Inflammatory macrophage treated with lipopolysaccharide for 4 hours (primary cell): ENCODE data around the gene EFCC1.

Source experiments
- DNase-seq: peaks from one replicate; pipeline ENCODE4 v3.0.0-alpha.2; 2020

The EFCC1 gene

DNA sequence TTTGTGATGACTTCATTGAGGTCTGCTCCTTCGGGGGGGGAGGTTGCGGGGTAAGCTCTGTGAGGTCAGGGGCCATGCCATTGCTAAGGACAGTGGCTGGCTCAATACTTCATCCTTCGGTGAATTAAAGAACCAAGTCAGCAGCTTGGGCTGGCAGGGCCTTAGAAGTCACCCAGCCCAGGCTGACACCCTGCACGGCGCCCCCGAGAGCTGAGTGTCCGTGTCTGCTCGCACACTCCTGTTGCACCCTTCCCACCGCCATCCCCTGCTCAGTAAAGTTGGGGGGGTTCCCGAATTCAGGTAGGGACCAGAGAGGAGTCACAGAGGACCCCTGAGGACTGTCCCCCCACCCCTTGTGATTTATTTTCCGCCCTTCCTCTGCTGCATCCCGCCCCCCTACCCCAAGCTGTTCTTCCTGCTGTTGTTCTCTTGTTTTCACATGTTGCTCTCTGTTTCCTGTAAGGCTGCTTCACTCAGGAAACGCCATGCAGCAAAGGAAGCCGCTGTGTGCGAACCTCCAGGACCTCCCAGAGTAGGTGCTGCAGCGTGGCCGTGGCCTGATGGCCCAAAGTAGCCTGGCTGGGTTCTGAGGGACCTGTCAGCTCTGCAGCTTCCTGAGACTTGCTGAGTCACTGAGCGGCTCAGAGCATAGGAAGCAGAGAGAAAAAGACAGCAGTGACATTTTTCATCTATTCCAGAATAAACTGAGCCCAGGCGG is 14.4 kb downstream of the EFCC1 start:
- no peak for DNase-seq

DNA sequence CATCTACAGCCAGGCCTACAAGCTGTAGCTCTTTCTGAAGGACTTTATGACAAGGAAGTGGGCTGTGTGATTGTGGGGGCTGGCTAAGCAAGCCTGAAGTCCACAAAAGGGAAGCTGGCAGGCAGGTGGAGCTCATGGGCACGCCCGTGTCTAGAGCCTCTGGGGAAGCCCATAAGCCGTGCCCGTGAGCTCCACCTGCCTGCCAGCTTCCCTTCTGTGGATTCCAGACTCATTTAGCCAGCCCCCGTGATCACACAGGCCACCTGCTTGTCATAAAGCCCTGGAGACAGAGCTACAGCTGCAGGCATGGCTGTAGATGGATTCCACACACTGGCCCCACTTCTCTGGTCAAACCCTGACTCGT is 15.2 kb downstream of the EFCC1 start:
- peak; percentile 26 for DNase-seq

- DNase-seq, result no peak
Observed at GRCh38 chr3:129016720-129017483, 15.8 kb downstream of the EFCC1 start.

GRCh38 chr3:129017484-129017899 is 16.4 kb downstream of the EFCC1 start:
- no peak for DNase-seq

- no peak for DNase-seq
Observed at GRCh38 chr3:129018271-129018670, 17.2 kb downstream of the EFCC1 start.

- no peak for DNase-seq
Observed at GRCh38 chr3:129018751-129019150, 17.6 kb downstream of the EFCC1 start.

DNA sequence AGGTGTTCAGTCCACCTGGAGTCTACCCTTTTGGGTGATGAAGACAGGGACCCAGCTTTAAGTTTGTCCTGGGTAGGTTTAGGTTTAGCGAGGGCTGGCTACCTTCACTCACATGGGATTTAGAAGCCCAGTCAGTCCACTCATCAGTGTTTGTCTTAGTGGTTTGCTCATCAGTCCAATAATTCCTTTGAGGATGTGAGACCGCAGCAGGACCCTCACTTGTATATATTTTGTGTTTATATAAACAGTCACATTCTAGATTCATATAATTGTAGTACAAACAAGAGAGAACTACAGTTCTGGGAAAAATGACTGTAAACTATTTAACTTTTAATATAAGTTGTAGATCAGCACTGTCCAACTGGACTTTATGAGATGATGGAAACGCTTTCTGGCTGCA is 18.2 kb downstream of the EFCC1 start:
- no peak for DNase-seq

GRCh38 chr3:129020691-129021090 is 19.6 kb downstream of the EFCC1 start:
- no peak for DNase-seq

DNA sequence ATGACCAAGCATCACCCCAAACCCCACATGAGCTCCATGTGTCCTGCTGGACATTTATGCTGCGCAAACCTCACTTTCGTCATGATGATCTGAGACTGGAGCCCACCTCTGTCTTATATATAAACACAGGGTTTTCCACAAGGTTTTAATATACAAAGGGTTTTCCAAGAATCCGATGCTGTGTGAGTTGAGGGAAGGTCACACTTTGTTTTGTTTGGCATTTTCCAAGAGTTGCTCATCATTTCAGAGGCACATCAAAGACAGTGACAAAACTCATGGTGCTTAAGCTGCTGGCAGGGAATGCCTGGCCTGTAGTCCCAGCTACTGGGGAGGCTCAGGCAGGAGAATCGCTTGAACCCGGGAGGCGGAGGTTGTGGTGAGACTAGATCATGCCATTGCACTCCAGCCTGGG is 20.0 kb downstream of the EFCC1 start:
- no peak for DNase-seq

GRCh38 chr3:129022114-129023007 is 21.3 kb downstream of the EFCC1 start:
- DNase-seq, result no peak

- no peak for DNase-seq
Observed at GRCh38 chr3:129023008-129023358, 21.9 kb downstream of the EFCC1 start.

DNA sequence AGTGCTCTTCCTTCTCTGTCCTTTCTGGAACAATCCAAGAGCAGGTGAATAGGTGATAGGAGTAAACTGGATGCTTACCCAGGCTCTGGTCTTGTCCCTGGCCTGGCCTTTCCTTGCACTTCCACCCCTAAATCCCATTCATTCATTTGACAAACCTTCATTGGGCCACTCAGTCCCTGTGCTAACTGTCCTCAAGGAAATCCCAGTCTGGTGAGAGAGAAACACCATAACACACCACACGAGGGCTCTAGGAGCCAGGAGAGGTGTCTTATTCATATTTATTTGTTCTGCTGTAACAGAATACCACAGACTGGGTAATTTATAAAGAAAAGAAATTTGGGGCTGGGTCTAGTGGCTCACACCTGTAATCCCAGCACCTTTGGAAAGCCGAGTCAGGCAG is 22.8 kb downstream of the EFCC1 start:
- no peak for DNase-seq

- no peak for DNase-seq
Observed at GRCh38 chr3:129025108-129025507, 24.0 kb downstream of the EFCC1 start.

DNA sequence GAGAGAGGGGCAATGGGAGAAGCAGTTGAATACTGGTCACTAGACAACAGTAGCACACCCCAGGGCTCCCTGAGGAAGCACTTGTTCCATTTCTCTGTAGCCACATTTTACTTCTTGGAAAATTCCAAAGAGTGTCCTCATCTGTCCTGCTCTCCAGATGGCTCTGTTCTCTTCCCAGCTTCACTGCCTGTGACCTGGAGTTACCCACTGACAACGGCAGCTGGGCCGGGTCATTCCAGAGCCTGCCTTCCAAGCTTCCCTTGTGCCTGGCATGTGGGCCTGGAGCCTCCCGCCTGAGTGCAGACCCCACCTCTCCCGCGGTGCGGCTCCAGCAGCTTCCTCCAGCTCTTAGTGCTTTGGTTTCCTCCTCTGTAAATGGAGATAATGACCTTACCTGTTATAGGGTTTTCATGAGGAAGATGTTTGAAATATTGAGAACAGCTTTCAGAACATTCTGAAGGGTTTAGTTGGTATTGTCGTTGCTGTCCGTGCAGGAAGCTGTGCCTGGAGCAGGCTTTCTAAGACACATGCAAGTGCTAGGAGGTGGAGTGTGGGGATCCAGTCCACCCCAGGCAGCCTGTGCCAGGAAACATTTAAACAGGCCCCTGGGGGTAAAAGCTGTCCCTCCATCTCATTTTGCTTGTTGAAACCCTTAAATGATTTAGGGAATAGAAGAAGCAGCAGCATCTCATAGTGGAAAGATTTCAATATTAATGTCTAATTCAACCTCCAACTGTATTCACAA is 24.8 kb downstream of the EFCC1 start:
- DNase-seq, result no peak

GRCh38 chr3:129026728-129027543 is 25.8 kb downstream of the EFCC1 start:
- peak; percentile 92 for DNase-seq

GRCh38 chr3:129027544-129027880 is 26.4 kb downstream of the EFCC1 start:
- DNase-seq, result no peak

DNA sequence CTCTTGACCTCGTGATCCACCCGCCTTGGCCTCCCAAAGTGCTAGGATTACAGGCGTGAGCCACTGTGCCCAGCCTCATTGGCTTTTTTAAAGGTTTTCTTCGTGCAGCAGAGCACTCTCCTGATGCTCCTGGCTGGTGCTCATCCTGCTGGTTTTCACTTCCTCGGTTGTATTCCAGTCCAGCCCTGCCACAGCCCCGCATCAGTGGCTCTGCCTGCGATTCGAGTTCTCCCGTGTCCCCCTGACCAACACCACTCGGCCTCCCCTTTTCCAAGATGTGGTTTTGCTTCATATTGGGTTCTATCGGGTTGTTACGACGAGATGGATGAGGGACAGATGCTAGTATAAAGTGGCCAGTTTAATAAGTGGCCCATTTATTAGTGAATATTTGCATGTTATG is 27.8 kb downstream of the EFCC1 start:
- DNase-seq, result no peak

DNA sequence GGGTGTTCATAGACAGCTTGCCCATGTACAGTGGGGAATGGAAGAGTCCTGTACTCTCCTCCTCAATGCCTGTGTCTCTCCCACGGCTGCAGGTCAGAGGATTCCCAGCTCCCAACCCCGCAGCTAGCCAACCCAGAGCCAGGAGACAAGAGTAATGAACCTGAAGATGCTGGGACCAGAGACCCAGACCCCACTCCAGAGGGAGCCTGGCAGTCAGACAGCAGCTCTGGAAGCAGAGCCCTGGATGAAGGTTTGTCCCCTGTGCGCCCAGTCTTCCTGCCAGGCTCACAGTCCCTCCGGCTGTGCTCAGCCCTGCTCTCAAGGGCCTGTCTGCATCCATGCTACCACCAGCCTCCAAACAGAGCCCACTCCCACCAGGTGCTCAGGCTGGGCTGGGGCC is 29.5 kb downstream of the EFCC1 start:
- DNase-seq, result no peak

DNA sequence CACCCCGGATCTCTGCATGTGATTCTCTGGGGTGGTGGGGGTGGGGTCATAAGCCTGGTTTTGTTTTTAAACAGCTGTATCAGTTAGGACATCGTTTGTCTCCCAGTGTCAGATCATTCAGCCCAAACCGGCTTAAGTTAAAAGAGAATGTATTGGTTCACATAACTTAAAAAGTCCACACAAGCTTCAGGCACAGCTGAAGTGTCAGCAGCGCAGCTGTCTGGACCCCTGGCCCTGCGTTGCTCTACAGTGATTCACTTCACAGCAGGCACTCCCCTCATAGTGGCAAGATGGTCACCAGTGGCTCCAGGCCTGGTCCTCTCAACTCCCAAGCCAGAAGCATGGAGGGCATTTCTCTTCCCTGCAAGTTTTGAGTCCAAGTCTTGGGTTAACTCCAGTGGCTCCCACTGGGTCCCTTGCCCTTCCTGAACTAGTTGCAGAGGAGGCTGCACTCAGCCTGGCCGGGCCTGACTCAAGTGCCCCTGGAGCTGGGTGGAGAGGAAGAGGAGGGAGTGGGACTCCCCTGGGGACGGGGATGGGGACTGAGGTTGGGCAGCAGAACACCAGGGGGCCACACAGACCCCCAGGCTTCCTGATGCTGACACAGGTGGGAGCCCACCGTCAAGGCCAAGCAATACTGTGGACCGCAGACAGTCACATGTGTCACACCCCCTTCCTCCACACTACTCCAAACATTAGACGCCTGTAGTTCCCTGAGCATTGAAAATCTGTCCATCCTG is 30.5 kb downstream of the EFCC1 start:
- no peak for DNase-seq

GRCh38 chr3:129032716-129033115 is 31.6 kb downstream of the EFCC1 start:
- DNase-seq, result no peak

GRCh38 chr3:129033151-129033550 is 32.0 kb downstream of the EFCC1 start:
- no peak for DNase-seq
